ENCODE data around the gene HAL. TPM values are rescaled to one million over a fixed set of nuclear protein-coding genes. Genes with fewer than 3 reads are reported as not detected.

The HAL gene
- total RNA-seq, 1 experiment from 2014 or later = 1.4 TPM

GRCh38 chr12:96015672-96016071 lies 19.5 kb upstream of the HAL start:
- Mint-ChIP-seq H3K4me1 (ENCODE audit: low read depth, unreplicated experiment) (no peaks in the 10 kb centered on the region), H3K27ac (ENCODE audit: unreplicated experiment) (no peak overlapping the region), H3K27me3 (ENCODE audit: unreplicated experiment) (no peaks in the 10 kb centered on the region), H3K9me3 (ENCODE audit: low read depth, unreplicated experiment) (no peaks in the 10 kb centered on the region), H3K36me3 (ENCODE audit: insufficient read depth, unreplicated experiment) (peaks cover 30% of the 10 kb centered on the region), H3K4me3 (ENCODE audit: low read depth, unreplicated experiment) (no peak overlapping the region)
- CTCF ChIA-PET = no interaction called here
- BruUV-seq (replicated peaks) = no TSS peak
- DNase-seq = peak; percentile 49
- TF ChIP-seq CTCF (IDR thresholded peaks at IDR 0.05; ENCODE audit: unreplicated experiment) = peak; percentile 48
- intact Hi-C loops (cut with micrococcal nuclease; ENCODE audit: unreplicated experiment) = loop anchor here (1.0 kb wide), 2 partner anchors 43 to 501 kb away; no protein-coding TSS in a partner anchor

DNA sequence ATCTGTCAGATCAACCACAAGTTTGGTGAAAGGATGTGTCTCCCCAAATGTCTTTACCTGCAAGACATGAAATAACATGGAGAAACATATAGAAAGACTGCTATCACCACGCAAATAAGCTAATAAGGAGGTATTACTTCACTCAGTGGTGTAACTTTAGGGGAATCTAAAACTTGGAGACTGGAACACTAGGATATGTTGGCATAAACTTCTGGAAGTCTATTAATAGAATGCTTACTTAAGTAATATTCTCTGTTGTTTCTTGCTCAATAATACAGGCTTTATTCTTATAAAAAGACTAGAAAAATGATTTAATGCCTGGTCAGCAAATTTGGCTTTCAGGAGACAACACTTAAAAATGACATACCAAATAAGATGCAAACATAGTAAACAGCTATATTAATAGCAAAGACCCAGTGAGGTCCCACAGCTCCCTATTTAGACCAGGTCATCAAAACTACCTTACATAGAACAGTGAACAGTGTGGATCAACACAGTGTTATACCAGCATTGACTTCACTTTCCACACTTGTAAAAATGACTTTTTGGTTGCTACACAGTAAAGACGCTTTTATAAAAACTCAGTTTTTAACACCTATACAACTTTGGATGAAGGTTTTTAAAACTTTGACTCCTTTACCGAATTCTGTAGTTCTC lies 18.9 kb upstream of the HAL start:
- Mint-ChIP-seq H3K4me3 (ENCODE audit: low read depth, unreplicated experiment) (no peak overlapping the region), H3K27me3 (ENCODE audit: unreplicated experiment) (no peaks in the 10 kb centered on the region), H3K27ac (ENCODE audit: unreplicated experiment) (no peak overlapping the region), H3K4me1 (ENCODE audit: low read depth, unreplicated experiment) (no peaks in the 10 kb centered on the region), H3K9me3 (ENCODE audit: low read depth, unreplicated experiment) (no peaks in the 10 kb centered on the region), H3K36me3 (ENCODE audit: insufficient read depth, unreplicated experiment) (peaks cover 26% of the 10 kb centered on the region)
- BruUV-seq (replicated peaks) = no TSS peak
- intact Hi-C loops (cut with micrococcal nuclease; ENCODE audit: unreplicated experiment) = loop anchor here (1.0 kb wide), 2 partner anchors 43 to 501 kb away; no protein-coding TSS in a partner anchor
- DNase-seq = no peak
- TF ChIP-seq CTCF (IDR thresholded peaks at IDR 0.05; ENCODE audit: unreplicated experiment) = no peak
- CTCF ChIA-PET = interaction anchor here (0.6 kb wide), 1 partner anchor 43 kb away, joined by 6 read pairs; no protein-coding TSS in a partner anchor

DNA sequence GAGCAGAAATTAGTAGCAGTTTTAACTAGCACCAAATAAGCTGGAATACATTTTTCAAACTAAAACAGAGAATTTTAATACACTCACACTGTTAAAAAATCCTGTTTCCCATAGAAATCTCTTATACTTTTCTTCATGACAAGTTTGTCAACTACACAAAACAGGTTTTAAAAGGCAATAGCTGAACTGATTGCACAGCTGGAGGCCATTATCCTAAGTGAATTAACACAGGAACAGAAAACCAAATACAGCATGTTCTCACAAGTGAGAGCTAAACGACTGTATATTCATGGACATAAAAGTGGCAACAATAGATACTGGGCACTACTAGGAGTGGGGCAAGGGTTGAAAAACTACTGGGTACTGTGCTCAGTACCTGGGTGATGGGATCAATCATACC lies 11.6 kb upstream of the HAL start:
- no TSS peak for BruUV-seq (replicated peaks)
- intact Hi-C loops (cut with micrococcal nuclease; ENCODE audit: unreplicated experiment) = no loop called here
- Mint-ChIP-seq H3K4me3 (ENCODE audit: low read depth, unreplicated experiment) (no peak overlapping the region), H3K27me3 (ENCODE audit: unreplicated experiment) (no peaks in the 10 kb centered on the region), H3K9me3 (ENCODE audit: low read depth, unreplicated experiment) (no peaks in the 10 kb centered on the region), H3K4me1 (ENCODE audit: low read depth, unreplicated experiment) (no peaks in the 10 kb centered on the region), H3K36me3 (ENCODE audit: insufficient read depth, unreplicated experiment) (peaks cover 22% of the 10 kb centered on the region), H3K27ac (ENCODE audit: unreplicated experiment) (no peak overlapping the region)
- TF ChIP-seq CTCF (IDR thresholded peaks at IDR 0.05; ENCODE audit: unreplicated experiment) = no peak
- DNase-seq = no peak
- CTCF ChIA-PET = no interaction called here

DNA sequence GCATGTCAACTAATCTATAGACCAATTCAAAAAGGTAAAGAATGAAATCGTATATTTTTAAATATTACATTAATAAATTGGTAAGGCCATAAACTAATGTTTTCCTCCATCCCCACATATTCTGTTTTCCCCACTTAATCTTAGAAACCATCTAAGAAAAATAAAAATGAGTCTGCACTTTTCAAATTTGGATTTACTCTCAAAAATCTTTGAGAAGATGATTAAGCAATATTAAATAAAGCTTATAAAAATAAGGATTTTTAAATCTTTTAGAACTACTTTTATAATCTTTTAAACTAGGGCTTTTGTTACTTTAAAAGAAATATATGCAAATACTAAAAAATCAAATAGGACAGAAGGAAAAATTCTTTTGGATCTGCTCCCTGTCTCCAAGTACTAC lies 10.6 kb upstream of the HAL start:
- Mint-ChIP-seq H3K9me3 (ENCODE audit: low read depth, unreplicated experiment) (no peaks in the 10 kb centered on the region), H3K27ac (ENCODE audit: unreplicated experiment) (no peak overlapping the region), H3K4me3 (ENCODE audit: low read depth, unreplicated experiment) (no peak overlapping the region), H3K27me3 (ENCODE audit: unreplicated experiment) (no peaks in the 10 kb centered on the region), H3K4me1 (ENCODE audit: low read depth, unreplicated experiment) (no peaks in the 10 kb centered on the region), H3K36me3 (ENCODE audit: insufficient read depth, unreplicated experiment) (peaks cover 20% of the 10 kb centered on the region)
- TF ChIP-seq CTCF (IDR thresholded peaks at IDR 0.05; ENCODE audit: unreplicated experiment) = no peak
- CTCF ChIA-PET = no interaction called here
- DNase-seq = no peak
- intact Hi-C loops (cut with micrococcal nuclease; ENCODE audit: unreplicated experiment) = no loop called here
- no TSS peak for BruUV-seq (replicated peaks)

Data from Calu3 (cell line).